SK-N-SH (cell line): Measurements from ENCODE around the gene DLG3. TPM values are rescaled to one million over a fixed set of nuclear protein-coding genes. Genes with fewer than 3 reads are reported as not detected.

Experiments
- CTCF ChIA-PET: fragments of 300-600, 350-600 bp; formaldehyde crosslinking; extraction: SDS; loops from one replicate; lab custom pipeline; 2021; lab: Yijun Ruan, JAX
- POLR2A ChIA-PET: fragments of 350-600 bp; sonication (Branson Sonifier 250); formaldehyde crosslinking; extraction: SDS; loops from one replicate; lab custom pipeline; 2020; ENCODE audit warnings: antibody characterized with exemption, inconsistent platforms; lab: Yijun Ruan, JAX
- DNase-seq: peaks from one replicate; pipeline ENCODE4 v3.0.0; 2012
- H2AFZ ChIP-seq: fragments of 200-600 bp; sonication (generic); 2 replicates; pipeline ENCODE4 v1.8.1; 2016; ENCODE audit warnings: antibody characterized with exemption, mild to moderate bottlenecking, low read depth
- H3F3A ChIP-seq: fragments of 200-600 bp; sonication (generic); replicated peaks from 2 replicates; pipeline ENCODE3; 2016; ENCODE audit warnings: antibody characterized with exemption, mild to moderate bottlenecking; ENCODE audit not compliant: insufficient read depth
- H3K27ac ChIP-seq, 2 experiments: fragments of 200-500 bp in 1 of 2; fragments of 200-600 bp in 1 of 2; sonication (Bioruptor generic) in 1 of 2; sonication (generic), shearing (Covaris generic) in 1 of 2; 2 replicates each; pipeline versions ENCODE4 v1.5.1 to v1.6.1; 2014 to 2016; ENCODE audit warnings: low read depth in 2 of 2, inconsistent platforms in 1 of 2, low read length in 1 of 2, mild to moderate bottlenecking in 1 of 2, mixed read lengths in 1 of 2
- H3K27me3 ChIP-seq: fragments of 200-600 bp; sonication (generic), shearing (Covaris generic); 2 replicates; pipeline ENCODE4 v1.6.1; 2016; ENCODE audit warnings: mixed run types; ENCODE audit not compliant: insufficient read depth
- H3K36me3 ChIP-seq, 2 experiments: fragments of 200-500 bp in 1 of 2; fragments of 200-600 bp in 1 of 2; sonication (Bioruptor generic) in 1 of 2; sonication (generic) in 1 of 2; replicated peaks in 1 of 2; 2 replicates each; pipeline versions ENCODE3 to v1.5.1; 2014 to 2016; ENCODE audit warnings: low read length in 1 of 2, mild to moderate bottlenecking in 1 of 2; ENCODE audit not compliant: insufficient read depth in 2 of 2, control insufficient read depth in 1 of 2
- H3K4me1 ChIP-seq, 2 experiments: fragments of 200-500 bp in 1 of 2; fragments of 200-600 bp in 1 of 2; sonication (Bioruptor generic) in 1 of 2; sonication (generic), shearing (Covaris generic) in 1 of 2; 2 replicates each; pipeline versions ENCODE4 v1.5.1 to v1.6.1; 2014 to 2016; ENCODE audit warnings: low read depth in 1 of 2, low read length in 1 of 2, mixed run types in 1 of 2; ENCODE audit not compliant: insufficient read depth in 2 of 2, control insufficient read depth in 1 of 2
- H3K4me2 ChIP-seq: fragments of 200-600 bp; sonication (generic), shearing (Covaris generic); 2 replicates; pipeline ENCODE4 v1.6.1; 2017; ENCODE audit warnings: mixed run types
- H3K4me3 ChIP-seq, 2 experiments: fragments of 200-500 bp in 1 of 2; fragments of 200-600 bp in 1 of 2; sonication (Bioruptor generic) in 1 of 2; sonication (generic), shearing (Covaris generic) in 1 of 2; 2 replicates each; pipeline versions ENCODE4 v1.5.1 to v1.8.1; 2014 to 2016; ENCODE audit warnings: low read depth in 2 of 2, inconsistent platforms in 1 of 2, low read length in 1 of 2, mild to moderate bottlenecking in 1 of 2, mixed read lengths in 1 of 2, moderate library complexity in 1 of 2
- H3K79me2 ChIP-seq: fragments of 200-600 bp; sonication (generic); 2 replicates; pipeline ENCODE4 v1.8.1; 2017; ENCODE audit warnings: mild to moderate bottlenecking; ENCODE audit not compliant: insufficient read depth
- H3K9ac ChIP-seq: fragments of 200-600 bp; sonication (generic); 2 replicates; pipeline ENCODE4 v1.6.1; 2017; ENCODE audit warnings: mixed run types
- H3K9me2 ChIP-seq: fragments of 200-600 bp; sonication (generic); 2 replicates; pipeline ENCODE4 v1.6.1; 2017; ENCODE audit warnings: mixed run types
- H3K9me3 ChIP-seq: fragments of 200-600 bp; sonication (generic); 2 replicates; pipeline ENCODE4 v1.6.1; 2017; ENCODE audit warnings: mixed run types, mild to moderate bottlenecking, moderate library complexity
- H4K20me1 ChIP-seq: fragments of 200-600 bp; sonication (generic); 2 replicates; pipeline ENCODE4 v1.6.1; 2017; ENCODE audit warnings: mild to moderate bottlenecking, mixed run types; ENCODE audit not compliant: insufficient read depth
- CHD2 ChIP-seq: fragments of 150-350 bp; IDR thresholded peaks from 2 replicates; pipeline ENCODE4 v1.6.1; 2018; ENCODE audit warnings: low read length; ENCODE audit not compliant: partially characterized antibody
- EZH2phosphoT487 ChIP-seq: fragments of 200-600 bp; sonication (generic); IDR thresholded peaks from 2 replicates; pipeline ENCODE4 v1.6.1; 2017; ENCODE audit warnings: low read depth, mixed run types, mild to moderate bottlenecking, antibody characterized with exemption, moderate library complexity, borderline replicate concordance
- FOSL2 ChIP-seq: IDR thresholded peaks from 2 replicates; pipeline ENCODE4 v1.4.0; 2012; ENCODE audit warnings: low read depth, mild to moderate bottlenecking, moderate library complexity, borderline replicate concordance
- JUND ChIP-seq: IDR thresholded peaks from 2 replicates; pipeline ENCODE4 v1.4.0; 2012
- MEF2A ChIP-seq: IDR thresholded peaks from 2 replicates; pipeline ENCODE4 v1.4.0; 2012; ENCODE audit warnings: low read depth, borderline replicate concordance
- MXI1 ChIP-seq: IDR thresholded peaks from 2 replicates; pipeline ENCODE4 v1.6.1; 2012; ENCODE audit warnings: mild to moderate bottlenecking, low read depth, low read length, improper control_type of control experiment
- NFIC ChIP-seq: IDR thresholded peaks from 2 replicates; pipeline ENCODE4 v1.4.0; 2012; ENCODE audit warnings: borderline replicate concordance
- PBX3 ChIP-seq: IDR thresholded peaks from 2 replicates; pipeline ENCODE4; 2012
- POLR2AphosphoS5 ChIP-seq: IDR thresholded peaks from 2 replicates; pipeline ENCODE4 v1.6.1; 2012; ENCODE audit warnings: low read depth, low read length
- RCOR1 ChIP-seq: fragments of 150-350 bp; IDR thresholded peaks from 2 replicates; pipeline ENCODE4 v1.6.1; 2017; ENCODE audit warnings: antibody characterized with exemption, low read length
- REST ChIP-seq: IDR thresholded peaks from 2 replicates; pipeline ENCODE4 v1.6.1; 2012; ENCODE audit warnings: mild to moderate bottlenecking, low read depth, low read length, moderate library complexity
- RFX5 ChIP-seq: IDR thresholded peaks from 2 replicates; pipeline ENCODE4 v1.6.1; 2012; ENCODE audit warnings: mild to moderate bottlenecking, improper control_type of control experiment, low read length
- SIN3A ChIP-seq: IDR thresholded peaks from 2 replicates; pipeline ENCODE4 v1.6.1; 2012; ENCODE audit warnings: low read depth, mild to moderate bottlenecking, low read length, moderate library complexity, borderline replicate concordance
- SMC3 ChIP-seq: IDR thresholded peaks from 2 replicates; pipeline ENCODE4 v1.6.1; 2012; ENCODE audit warnings: low read depth, low read length, improper control_type of control experiment
- TAF1 ChIP-seq: IDR thresholded peaks from 2 replicates; pipeline ENCODE4 v1.6.1; 2012; ENCODE audit warnings: low read depth, mild to moderate bottlenecking, low read length, moderate library complexity, borderline replicate concordance
- TCF12 ChIP-seq: IDR thresholded peaks from 2 replicates; pipeline ENCODE4 v1.4.0; 2012
- TEAD4 ChIP-seq: IDR thresholded peaks from 2 replicates; pipeline ENCODE4 v1.4.0; 2012; ENCODE audit warnings: mild to moderate bottlenecking, borderline replicate concordance; ENCODE audit not compliant: insufficient read depth
- USF1 ChIP-seq: IDR thresholded peaks from 2 replicates; pipeline ENCODE4 v1.4.0; 2012; ENCODE audit warnings: low read depth, borderline replicate concordance
- USF2 ChIP-seq: fragments of 150-350 bp; IDR thresholded peaks from 2 replicates; pipeline ENCODE4 v1.6.1; 2017; ENCODE audit warnings: antibody characterized with exemption, low read length, low read depth, borderline replicate concordance
- YY1 ChIP-seq: IDR thresholded peaks from 2 replicates; pipeline ENCODE4 v1.4.0; 2012; ENCODE audit warnings: low read depth, mild to moderate bottlenecking
- ZBTB33 ChIP-seq: IDR thresholded peaks from 2 replicates; pipeline ENCODE4 v1.4.0; 2012; ENCODE audit warnings: low read depth, borderline replicate concordance
- WGBS: methylation state at CpG from one replicate; pipeline ENCODE4 v1.1.6; 2017; ENCODE audit warnings: low lambda C conversion rate; 5-methylcytosine and 5-hydroxymethylcytosine counted together
- polyA plus RNA-seq, 3 experiments: library from polyadenylated mRNA; depleted of rRNA; stranded (reverse); fragments of >200 nt; gene quantifications; 2 replicates each; pipeline ENCODE4 v1.2.3, GENCODE V29; 2012

The DLG3 gene
- polyA plus RNA-seq, 1 of the 3 experiments (the other 2 are of a cell fraction), result 11.7 TPM

- TF ChIP-seq POLR2AphosphoS5 (no peak), RCOR1 (no peak), SIN3A (no peak), REST (no peak)
- TF ChIP-seq, all 33 proteins: peak for 0
Measured at GRCh38 chrX:70496491-70496890, 51.9 kb downstream of the DLG3 start (continued).

GRCh38 chrX:70497026-70497425 is 52.4 kb downstream of the DLG3 start:
- H3K36me3 ChIP-seq, result peaks cover 0 to 24% of the 10 kb centered on the region in 2 experiments
- H4K20me1 ChIP-seq, result no peaks in the 10 kb centered on the region
- WGBS, result 54% methylated on average over 2 of the region's 3 CpGs
- no peak overlapping the region for H3K27ac ChIP-seq
- no peaks in the 10 kb centered on the region for H3F3A ChIP-seq
- ChIA-PET POLR2A (no interaction called here), CTCF (no interaction called here)
- H3K27me3 ChIP-seq, result no peaks in the 10 kb centered on the region
- no peaks in the 10 kb centered on the region for H3K4me1 ChIP-seq
- no peaks in the 10 kb centered on the region for H3K9me2 ChIP-seq
- no peaks in the 10 kb centered on the region for H3K9me3 ChIP-seq
- H2AFZ ChIP-seq, result no peak overlapping the region
- no peak overlapping the region for H3K4me2 ChIP-seq
- no peaks in the 10 kb centered on the region for H3K79me2 ChIP-seq
- no peak for DNase-seq
- no peak overlapping the region for H3K9ac ChIP-seq
- H3K4me3 ChIP-seq, result no peak overlapping the region
- TF ChIP-seq RCOR1 (no peak), FOSL2 (no peak), PBX3 (no peak), JUND (no peak), MXI1 (no peak), ZBTB33 (no peak), SMC3 (no peak), CHD2 (no peak), TEAD4 (no peak), YY1 (no peak), EZH2phosphoT487 (no peak), RFX5 (no peak), POLR2AphosphoS5 (no peak), TCF12 (no peak), USF1 (no peak), USF2 (no peak), NFIC (no peak), MEF2A (no peak), TAF1 (no peak)
